PC-3 (cell line): Measurements from ENCODE around the gene CARMIL1.

ENCODE experiments used
- EZH2phosphoT487 ChIP-seq: fragments of 300-600 bp; sonication (generic); IDR thresholded peaks from 2 replicates; pipeline ENCODE4 v1.6.1; 2018; ENCODE audit warnings: mild to moderate bottlenecking, antibody characterized with exemption, low read length, borderline replicate concordance
- TF ChIP-seq, protein P1 (sequence below): fragments of 300-600 bp; sonication (generic); conservative IDR thresholded peaks from 2 replicates; pipeline ENCODE4 v1.5.1; 2017; ENCODE audit warnings: antibody characterized with exemption, low read depth, mild to moderate bottlenecking, low read length

DNA sequence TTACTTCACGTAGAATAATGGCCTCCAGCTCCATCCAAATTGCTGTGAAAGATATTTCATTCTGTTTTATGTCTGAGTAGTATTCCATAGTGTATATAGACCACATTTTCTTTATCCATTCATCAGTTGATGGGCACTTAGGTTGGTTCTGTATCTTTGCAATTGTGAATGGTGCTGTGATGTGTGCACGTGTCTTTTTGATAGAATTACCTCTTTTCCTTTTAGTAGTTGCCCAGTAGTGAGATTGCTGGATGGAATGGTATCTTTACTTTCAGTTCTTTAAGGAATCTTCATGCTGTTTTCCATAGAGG, 91.8 kb downstream of the CARMIL1 start:
- TF ChIP-seq, protein P1, sequence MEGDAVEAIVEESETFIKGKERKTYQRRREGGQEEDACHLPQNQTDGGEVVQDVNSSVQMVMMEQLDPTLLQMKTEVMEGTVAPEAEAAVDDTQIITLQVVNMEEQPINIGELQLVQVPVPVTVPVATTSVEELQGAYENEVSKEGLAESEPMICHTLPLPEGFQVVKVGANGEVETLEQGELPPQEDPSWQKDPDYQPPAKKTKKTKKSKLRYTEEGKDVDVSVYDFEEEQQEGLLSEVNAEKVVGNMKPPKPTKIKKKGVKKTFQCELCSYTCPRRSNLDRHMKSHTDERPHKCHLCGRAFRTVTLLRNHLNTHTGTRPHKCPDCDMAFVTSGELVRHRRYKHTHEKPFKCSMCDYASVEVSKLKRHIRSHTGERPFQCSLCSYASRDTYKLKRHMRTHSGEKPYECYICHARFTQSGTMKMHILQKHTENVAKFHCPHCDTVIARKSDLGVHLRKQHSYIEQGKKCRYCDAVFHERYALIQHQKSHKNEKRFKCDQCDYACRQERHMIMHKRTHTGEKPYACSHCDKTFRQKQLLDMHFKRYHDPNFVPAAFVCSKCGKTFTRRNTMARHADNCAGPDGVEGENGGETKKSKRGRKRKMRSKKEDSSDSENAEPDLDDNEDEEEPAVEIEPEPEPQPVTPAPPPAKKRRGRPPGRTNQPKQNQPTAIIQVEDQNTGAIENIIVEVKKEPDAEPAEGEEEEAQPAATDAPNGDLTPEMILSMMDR, result no peak
- no peak for TF ChIP-seq EZH2phosphoT487
